Measurements from ENCODE around the gene FHDC1. TPM values are rescaled to one million over a fixed set of nuclear protein-coding genes. Genes with fewer than 3 reads are reported as not detected.

Gene FHDC1
- polyA plus RNA-seq, 2 of the 4 experiments (the other 2 are of a cell fraction) = 0.08 to 0.31 TPM

GRCh38 chr4:153028535-153028934, 92.4 kb downstream of the FHDC1 start:
- WGBS (ENCODE audit: missing lambda C conversion rate) = 21% methylated on average over 1 of the region's 1 CpG
- Histone ChIP-seq H3K9me3 (no peaks in the 10 kb centered on the region), H3K4me1 (no peaks in the 10 kb centered on the region), H3K4me3 (no peak overlapping the region), H3K4me2 (no peak overlapping the region), H3K27ac (no peak overlapping the region)
- DNase-seq (ENCODE audit: low read depth in 1 of 2, low spot score in 1 of 2) (no peak), FAIRE-seq (no peak), ATAC-seq (no peak)
- ChIA-PET CTCF (no interaction called here), POLR2A (no interaction called here)
- TF ChIP-seq E2F6 (IDR thresholded peaks at IDR 0.05; ENCODE audit: borderline replicate concordance, low read depth) (no peak), POLR2AphosphoS2 (conservative IDR thresholded peaks at IDR 0.05; ENCODE audit: low read length) (no peak), ATOH8 (CRISPR knock-in tag; IDR thresholded peaks at IDR 0.05; ENCODE audit: low read depth) (no peak), SMC3 (IDR thresholded peaks at IDR 0.05) (no peak), CBX2 (IDR thresholded peaks at IDR 0.05; ENCODE audit: borderline replicate concordance, low read depth) (no peak), RFX5 (IDR thresholded peaks at IDR 0.05) (no peak), TFCP2L1 (CRISPR knock-in tag; IDR thresholded peaks at IDR 0.05) (no peak), MAFK (IDR thresholded peaks at IDR 0.05; ENCODE audit: partially characterized antibody) (no peak), TP53 (CRISPR knock-in tag; IDR thresholded peaks at IDR 0.05) (no peak), PBX3 (IDR thresholded peaks at IDR 0.05) (no peak), FOXS1 (CRISPR knock-in tag; IDR thresholded peaks at IDR 0.05) (no peak), HDAC2 (IDR thresholded peaks at IDR 0.05) (no peak), EHMT2 (IDR thresholded peaks at IDR 0.05; ENCODE audit: low read depth) (no peak), MAX (IDR thresholded peaks at IDR 0.05) (no peak), BCL3 (IDR thresholded peaks at IDR 0.05) (no peak), NFE2L2 (conservative IDR thresholded peaks at IDR 0.05; ENCODE audit: low read length) (no peak)

Other genes starting within 250 kb of the FHDC1 start
- gene TIGD4, start 156.6 kb upstream of the FHDC1 start, polyA plus RNA-seq (2011; rRNA removed) = 0.44 and 0.45 TPM in 2 replicates
- gene TIGD4, start 156.6 kb upstream of the FHDC1 start, polyA plus RNA-seq (2017; fragmentation: RNase III; extraction: RNeasy Plus Mini Kit Qiagen cat#74134 plus additional on column Dnase treatment) = 0.30 to 0.38 TPM (median 0.33 TPM) in 3 replicates
- 27.6 and 39.2 TPM in 2 replicates for gene ARFIP1, start 156.4 kb upstream of the FHDC1 start, polyA plus RNA-seq (2011; rRNA removed)
- 17.0 to 17.5 TPM (median 17.1 TPM) in 3 replicates for gene ARFIP1, start 156.4 kb upstream of the FHDC1 start, polyA plus RNA-seq (2017; fragmentation: RNase III; extraction: RNeasy Plus Mini Kit Qiagen cat#74134 plus additional on column Dnase treatment)

Data from A549 (cell line).